ENCODE measurements around the gene EMC8.

The EMC8 gene

GRCh38 chr16:85755929-85756768 lies 43.2 kb downstream of the EMC8 start:
- no peak overlapping the region for H3K9ac ChIP-seq (ENCODE audit: low read depth, low read length, poor library complexity, severe bottlenecking)
- peaks cover 8% of the 10 kb centered on the region for H3K4me1 ChIP-seq (ENCODE audit: insufficient read depth, low read length, poor library complexity, severe bottlenecking)
- H3K9me3 ChIP-seq (ENCODE audit: insufficient read depth, low read depth, low read length) = no peaks in the 10 kb centered on the region
- no peaks in the 10 kb centered on the region for H3F3A ChIP-seq (ENCODE audit: low read depth)
- no peaks in the 10 kb centered on the region for H4K20me1 ChIP-seq (ENCODE audit: insufficient read depth, low read length, poor library complexity, severe bottlenecking)
- no peaks in the 10 kb centered on the region for H3K79me2 ChIP-seq (ENCODE audit: insufficient read depth, low read length)
- no peak overlapping the region for H3K4me2 ChIP-seq (ENCODE audit: low read depth, low read length, poor library complexity, severe bottlenecking)
- no peaks in the 10 kb centered on the region for H3K36me3 ChIP-seq (ENCODE audit: insufficient read depth, low read length)
- H3K9me2 ChIP-seq (replicated peaks; ENCODE audit: low read depth, low read length) = no peaks in the 10 kb centered on the region
- H2AFZ ChIP-seq (ENCODE audit: low read length) = no peak overlapping the region
- no peaks in the 10 kb centered on the region for H3K27me3 ChIP-seq (ENCODE audit: insufficient read depth, low read length, poor library complexity, severe bottlenecking)
- H3K4me3 ChIP-seq (ENCODE audit: low read length, poor library complexity, severe bottlenecking) = no peak overlapping the region
- TF ChIP-seq CTCF (conservative IDR thresholded peaks at IDR 0.05; ENCODE audit: low read length) = no peak
- TF ChIP-seq EZH2phosphoT487 (IDR thresholded peaks at IDR 0.05; ENCODE audit: borderline replicate concordance) = no peak

- Histone ChIP-seq H2AFZ (ENCODE audit: low read length) (no peak overlapping the region), H3K27me3 (ENCODE audit: insufficient read depth, low read length, poor library complexity, severe bottlenecking) (no peaks in the 10 kb centered on the region), H3K9me3 (ENCODE audit: insufficient read depth, low read depth, low read length) (no peaks in the 10 kb centered on the region), H3K4me2 (ENCODE audit: low read depth, low read length, poor library complexity, severe bottlenecking) (peak overlapping the region; percentile 9), H3K79me2 (ENCODE audit: insufficient read depth, low read length) (no peaks in the 10 kb centered on the region), H3F3A (ENCODE audit: low read depth) (no peaks in the 10 kb centered on the region), H4K20me1 (ENCODE audit: insufficient read depth, low read length, poor library complexity, severe bottlenecking) (no peaks in the 10 kb centered on the region), H3K36me3 (ENCODE audit: insufficient read depth, low read length) (no peaks in the 10 kb centered on the region), H3K9ac (ENCODE audit: low read depth, low read length, poor library complexity, severe bottlenecking) (no peak overlapping the region), H3K4me1 (ENCODE audit: insufficient read depth, low read length, poor library complexity, severe bottlenecking) (peaks cover 8% of the 10 kb centered on the region), H3K4me3 (ENCODE audit: low read length, poor library complexity, severe bottlenecking) (no peak overlapping the region), H3K9me2 (replicated peaks; ENCODE audit: low read depth, low read length) (no peaks in the 10 kb centered on the region)
- TF ChIP-seq EZH2phosphoT487 (IDR thresholded peaks at IDR 0.05; ENCODE audit: borderline replicate concordance) (no peak), CTCF (conservative IDR thresholded peaks at IDR 0.05; ENCODE audit: low read length) (no peak)
Observed at GRCh38 chr16:85754413-85754812, 44.9 kb downstream of the EMC8 start.

- H3K9me2 ChIP-seq (replicated peaks; ENCODE audit: low read depth, low read length) = no peaks in the 10 kb centered on the region
- peaks cover 8% of the 10 kb centered on the region for H3K4me1 ChIP-seq (ENCODE audit: insufficient read depth, low read length, poor library complexity, severe bottlenecking)
- no peaks in the 10 kb centered on the region for H3K27me3 ChIP-seq (ENCODE audit: insufficient read depth, low read length, poor library complexity, severe bottlenecking)
- no peak overlapping the region for H2AFZ ChIP-seq (ENCODE audit: low read length)
- peak overlapping the region; percentile 9 for H3K4me2 ChIP-seq (ENCODE audit: low read depth, low read length, poor library complexity, severe bottlenecking)
- H3K36me3 ChIP-seq (ENCODE audit: insufficient read depth, low read length) = no peaks in the 10 kb centered on the region
- H3K4me3 ChIP-seq (ENCODE audit: low read length, poor library complexity, severe bottlenecking) = no peak overlapping the region
- H4K20me1 ChIP-seq (ENCODE audit: insufficient read depth, low read length, poor library complexity, severe bottlenecking) = no peaks in the 10 kb centered on the region
- no peaks in the 10 kb centered on the region for H3K9me3 ChIP-seq (ENCODE audit: insufficient read depth, low read depth, low read length)
- H3K79me2 ChIP-seq (ENCODE audit: insufficient read depth, low read length) = no peaks in the 10 kb centered on the region
- TF ChIP-seq CTCF (conservative IDR thresholded peaks at IDR 0.05; ENCODE audit: low read length) (no peak), EZH2phosphoT487 (IDR thresholded peaks at IDR 0.05; ENCODE audit: borderline replicate concordance) (no peak)
- H3K9ac ChIP-seq (ENCODE audit: low read depth, low read length, poor library complexity, severe bottlenecking) = no peak overlapping the region
- no peaks in the 10 kb centered on the region for H3F3A ChIP-seq (ENCODE audit: low read depth)
Observed at GRCh38 chr16:85753976-85754375, 45.4 kb downstream of the EMC8 start.
